Measurements from ENCODE around the gene HIGD2B.
"Not testable (repeated sequence)": the region's sequence is repeated elsewhere in the genome, so short reads cannot be mapped to it uniquely, and the experiment has no call there.

- TF ChIP-seq CEBPB (IDR thresholded peaks at IDR 0.05); FOSL2 (IDR thresholded peaks at IDR 0.05); FOSL2 (CRISPR knock-in tag; IDR thresholded peaks at IDR 0.05); ESRRA (IDR thresholded peaks at IDR 0.05; ENCODE audit: borderline replicate concordance, low read length); HDAC2 (IDR thresholded peaks at IDR 0.05); POLR2A (IDR thresholded peaks at IDR 0.05; ENCODE audit: low read length); CTCF (IDR thresholded peaks at IDR 0.05); MYC (IDR thresholded peaks at IDR 0.05; ENCODE audit: borderline replicate concordance, low read length): not testable (repeated sequence)
Measured at GRCh38 chr15:72654397-72654796, 31.6 kb downstream of the HIGD2B start, which contains the start of gene GOLGA6B.

Data from A549 (cell line).